Prostate gland (tissue), 2 donors: Measurements from ENCODE around the gene SLC66A2. TPM values are rescaled to one million over a fixed set of nuclear protein-coding genes. Genes with fewer than 3 reads are reported as not detected.

ENCODE experiments used
- DNase-seq: peaks from one replicate; pipeline ENCODE4 v3.0.0-alpha.2; 2019; ENCODE audit warnings: low spot score
- H3K27ac ChIP-seq, 2 donors: fragments of 200-600 bp; sonication (generic); 2 replicates each; pipeline ENCODE4 v1.5.1; 2017 to 2019
- H3K27me3 ChIP-seq: fragments of 200-600 bp; sonication (generic); replicated peaks from 2 replicates; pipeline ENCODE4 v1.5.1; 2019; ENCODE audit not compliant: insufficient read depth
- H3K36me3 ChIP-seq, 2 donors: fragments of 200-600 bp; sonication (generic); 1 replicate in 1 of 2; 2 replicates in 1 of 2; pipeline versions ENCODE4 v1.5.1 to v1.8.1; 2017 to 2019
- H3K4me1 ChIP-seq: fragments of 200-600 bp; sonication (generic); replicated peaks from 2 replicates; pipeline ENCODE4 v1.5.1; 2019
- H3K4me3 ChIP-seq, 2 donors: fragments of 200-600 bp; sonication (generic); 2 replicates each; pipeline ENCODE4 v1.5.1; 2017 to 2019
- H3K9me3 ChIP-seq: fragments of 200-600 bp; sonication (generic); 2 replicates; pipeline ENCODE4 v1.5.1; 2017
- CTCF ChIP-seq, 4 experiments: fragments of 200-600 bp in 2 of 4; fragments of 450-650 bp in 2 of 4; sonication (generic) in 2 of 4; IDR thresholded peaks; 1 replicate in 3 of 4; 2 replicates in 1 of 4; pipeline ENCODE4 v1.5.1; 2016 to 2019; ENCODE audit warnings: antibody characterized with exemption in 4 of 4, mild to moderate bottlenecking in 2 of 4, moderate library complexity in 2 of 4
- POLR2A ChIP-seq: fragments of 450-650 bp; IDR thresholded peaks from one replicate; pipeline ENCODE4 v1.6.1; 2016; ENCODE audit warnings: antibody characterized with exemption, mild to moderate bottlenecking
- POLR2AphosphoS5 ChIP-seq: sonication (generic); formaldehyde crosslinking; IDR thresholded peaks from one replicate; pipeline ENCODE4 v1.6.1; 2017; ENCODE audit warnings: antibody characterized with exemption
- WGBS: methylation state at CpG from one replicate; pipeline ENCODE4 v1.1.5; 2018; 5-methylcytosine and 5-hydroxymethylcytosine counted together
- intact Hi-C: fragments of 100-400 bp; cut with DNase I; formaldehyde crosslinking; loops from one replicate; pipeline ENCODE4 v1.14.2; 2022
- total RNA-seq, 2 donors: library from RNA; depleted of rRNA; stranded (reverse); fragments of >200 nt; gene quantifications; one replicate each; pipeline ENCODE4 v1.1.0, GENCODE V29; 2016

Gene SLC66A2
- total RNA-seq, 2 donors from 2014 or later, result 37.6 to 74.1 TPM

- no peak for TF ChIP-seq CTCF (IDR thresholded peaks at IDR 0.05)
- no peaks in the 10 kb centered on the region for H3K9me3 ChIP-seq
- no peaks in the 10 kb centered on the region for H3K27me3 ChIP-seq
- intact Hi-C loops, result no loop called here
- no peaks in the 10 kb centered on the region for H3K36me3 ChIP-seq
- no peak overlapping the region for H3K4me3 ChIP-seq
- WGBS, result 96% methylated on average over 6 of the region's 6 CpGs
- no peak overlapping the region for H3K27ac ChIP-seq
- no peak for DNase-seq
- H3K4me1 ChIP-seq, result no peaks in the 10 kb centered on the region
These were observed 15.5 kb downstream of the SLC66A2 start for GRCh38 chr18:79935925-79936324.

- intact Hi-C loops, result no loop called here
- no peaks in the 10 kb centered on the region for H3K9me3 ChIP-seq
- TF ChIP-seq POLR2A (no peak), POLR2AphosphoS5 (no peak), CTCF (IDR thresholded peaks at IDR 0.05) (no peak)
- no peaks in the 10 kb centered on the region for H3K27me3 ChIP-seq
- H3K4me1 ChIP-seq, result no peaks in the 10 kb centered on the region
- no peak overlapping the region for H3K4me3 ChIP-seq
- H3K27ac ChIP-seq, result no peak overlapping the region
- no peaks in the 10 kb centered on the region for H3K36me3 ChIP-seq
- DNase-seq, result no peak
- WGBS, result 93% methylated on average over 3 of the region's 3 CpGs
These were observed 16.0 kb downstream of the SLC66A2 start for GRCh38 chr18:79935499-79935898.

- intact Hi-C loops, result no loop called here
- Histone ChIP-seq H3K36me3 (no peaks in the 10 kb centered on the region), H3K4me3 (no peak overlapping the region), H3K27ac (no peak overlapping the region), H3K9me3 (no peaks in the 10 kb centered on the region), H3K27me3 (no peaks in the 10 kb centered on the region), H3K4me1 (no peaks in the 10 kb centered on the region)
- DNase-seq, result no peak
- TF ChIP-seq POLR2A (no peak), POLR2AphosphoS5 (no peak), CTCF (IDR thresholded peaks at IDR 0.05) (no peak)
- 72% methylated on average over 5 of the region's 5 CpGs for WGBS
These were observed 16.4 kb downstream of the SLC66A2 start for GRCh38 chr18:79935098-79935480.

GRCh38 chr18:79934311-79935097 is 16.9 kb downstream of the SLC66A2 start:
- 86% methylated on average over 8 of the region's 8 CpGs for WGBS
- H3K27ac ChIP-seq, result no peak overlapping the region

More at GRCh38 chr18:79934311-79935097, 16.9 kb downstream of the SLC66A2 start:
- intact Hi-C loops, result no loop called here
- TF ChIP-seq POLR2AphosphoS5 (no peak), CTCF (IDR thresholded peaks at IDR 0.05) (no peak), POLR2A (no peak)
- no peaks in the 10 kb centered on the region for H3K36me3 ChIP-seq
- H3K4me1 ChIP-seq, result no peaks in the 10 kb centered on the region
- no peaks in the 10 kb centered on the region for H3K27me3 ChIP-seq
- no peak overlapping the region for H3K4me3 ChIP-seq
- no peaks in the 10 kb centered on the region for H3K9me3 ChIP-seq
- DNase-seq, result no peak
